Smooth muscle cell (in vitro differentiated cells): ENCODE results near the gene FARS2. TPM values are rescaled to one million over a fixed set of nuclear protein-coding genes. Genes with fewer than 3 reads are reported as not detected.

Experiments used
- DNase-seq: peaks from one replicate; lab custom pipeline; 2025; ENCODE audit not compliant: unreplicated experiment; lab: John Stamatoyannopoulos, UW
- H2AFZ ChIP-seq: fragments of 200-600 bp; sonication (generic); 2 replicates; pipeline ENCODE4 v1.6.0; 2016; ENCODE audit warnings: antibody characterized with exemption, low read depth, mild to moderate bottlenecking
- H3F3A ChIP-seq: fragments of 200-600 bp; sonication (generic); 2 replicates; pipeline ENCODE4 v1.6.0; 2017; ENCODE audit warnings: antibody characterized with exemption, low read depth
- H3K27ac ChIP-seq: fragments of 200-600 bp; sonication (generic); 2 replicates; pipeline ENCODE4 v1.5.1; 2016; ENCODE audit warnings: low read depth, mild to moderate bottlenecking
- H3K27me3 ChIP-seq: fragments of 200-600 bp; sonication (generic); 2 replicates; pipeline ENCODE4 v1.6.1; 2016; ENCODE audit warnings: low read depth, mild to moderate bottlenecking
- H3K36me3 ChIP-seq: fragments of 200-600 bp; sonication (generic); 2 replicates; pipeline ENCODE4 v1.5.1; 2016; ENCODE audit warnings: low read depth
- H3K4me1 ChIP-seq: fragments of 200-600 bp; sonication (generic); 2 replicates; pipeline ENCODE4 v1.5.1; 2016; ENCODE audit warnings: low read depth
- H3K4me2 ChIP-seq: fragments of 200-600 bp; sonication (generic); 2 replicates; pipeline ENCODE4 v1.6.0; 2016; ENCODE audit warnings: mild to moderate bottlenecking
- H3K4me3 ChIP-seq: fragments of 200-600 bp; sonication (generic); 2 replicates; pipeline ENCODE4 v1.5.1; 2016; ENCODE audit warnings: mild to moderate bottlenecking
- H3K79me2 ChIP-seq: fragments of 200-600 bp; sonication (generic); 2 replicates; pipeline ENCODE4 v1.6.0; 2016; ENCODE audit warnings: low read depth, mild to moderate bottlenecking
- H3K9ac ChIP-seq: fragments of 200-600 bp; sonication (generic); 2 replicates; pipeline ENCODE4 v1.6.0; 2016; ENCODE audit warnings: low read depth
- H3K9me3 ChIP-seq: fragments of 200-600 bp; sonication (generic); replicated peaks from 2 replicates; pipeline ENCODE4 v1.5.1; 2016; ENCODE audit warnings: low read depth
- H4K20me1 ChIP-seq: fragments of 200-600 bp; sonication (generic); 2 replicates; pipeline ENCODE4 v1.6.0; 2016; ENCODE audit warnings: low read depth
- CTCF ChIP-seq: fragments of 200-600 bp; sonication (generic); IDR thresholded peaks from 2 replicates; pipeline ENCODE4 v1.5.1; 2017; ENCODE audit warnings: borderline replicate concordance, mild to moderate bottlenecking, antibody characterized with exemption; ENCODE audit not compliant: insufficient read depth, poor library complexity, severe bottlenecking
- WGBS: methylation state at CpG from one replicate; pipeline ENCODE4 v1.1.7; 2016; ENCODE audit warnings: low lambda C conversion rate; 5-methylcytosine and 5-hydroxymethylcytosine counted together
- polyA plus RNA-seq: library from polyadenylated mRNA; unstranded; fragments of >200 nt; fragmentation: Nextera tagmentation; extraction: Ambion mirVana; gene quantifications from 2 replicates; pipeline ENCODE4 v1.2.1, GENCODE V29; 2016
- total RNA-seq: library from RNA; depleted of rRNA; stranded (reverse); fragments of >200 nt; gene quantifications from 2 replicates; pipeline ENCODE4 v1.2.3, GENCODE V29; 2014

The FARS2 gene
- total and polyA plus RNA-seq, 2 experiments from 2014 or later: 9.6 to 13.2 TPM

- Histone ChIP-seq H3K4me3 (no peak overlapping the region), H3K79me2 (peaks cover 8% of the 10 kb centered on the region), H3K27me3 (no peaks in the 10 kb centered on the region), H3K4me2 (no peak overlapping the region), H3K27ac (no peak overlapping the region), H3K9ac (no peak overlapping the region), H3F3A (no peaks in the 10 kb centered on the region), H3K9me3 (no peaks in the 10 kb centered on the region), H2AFZ (no peak overlapping the region), H3K36me3 (no peaks in the 10 kb centered on the region), H3K4me1 (no peaks in the 10 kb centered on the region), H4K20me1 (peaks cover 23% of the 10 kb centered on the region)
- 59% methylated on average over 3 of the region's 3 CpGs for WGBS
- TF ChIP-seq CTCF: no peak
- DNase-seq: no peak
Measured at GRCh38 chr6:5339786-5340185, 78.5 kb downstream of the FARS2 start.

- no peaks in the 10 kb centered on the region for H3K9me3 ChIP-seq
- no peaks in the 10 kb centered on the region for H3K4me1 ChIP-seq
- H3F3A ChIP-seq: no peaks in the 10 kb centered on the region
- TF ChIP-seq CTCF: no peak
- no peak for DNase-seq
- H3K27ac ChIP-seq: no peak overlapping the region
- H3K79me2 ChIP-seq: peaks cover 8% of the 10 kb centered on the region
- no peaks in the 10 kb centered on the region for H3K27me3 ChIP-seq
- H3K4me3 ChIP-seq: no peak overlapping the region
- H4K20me1 ChIP-seq: peaks cover 19% of the 10 kb centered on the region
- no peaks in the 10 kb centered on the region for H3K36me3 ChIP-seq
- H2AFZ ChIP-seq: no peak overlapping the region
- H3K9ac ChIP-seq: no peak overlapping the region
- no peak overlapping the region for H3K4me2 ChIP-seq
Measured at GRCh38 chr6:5341845-5342244, 80.5 kb downstream of the FARS2 start.

- peaks cover 11% of the 10 kb centered on the region for H4K20me1 ChIP-seq
- H3K27me3 ChIP-seq: no peaks in the 10 kb centered on the region
- H3K9ac ChIP-seq: no peak overlapping the region
- no peak overlapping the region for H3K4me2 ChIP-seq
- no peaks in the 10 kb centered on the region for H3K9me3 ChIP-seq
- 87% methylated on average over 11 of the region's 11 CpGs for WGBS
- no peak overlapping the region for H2AFZ ChIP-seq
- H3K36me3 ChIP-seq: no peaks in the 10 kb centered on the region
- H3K79me2 ChIP-seq: peaks cover 8% of the 10 kb centered on the region
- no peak overlapping the region for H3K27ac ChIP-seq
- no peaks in the 10 kb centered on the region for H3F3A ChIP-seq
- DNase-seq: no peak
- no peak overlapping the region for H3K4me3 ChIP-seq
- no peaks in the 10 kb centered on the region for H3K4me1 ChIP-seq
- TF ChIP-seq CTCF: no peak
Measured at GRCh38 chr6:5343998-5344397, 82.7 kb downstream of the FARS2 start.

- H3K9me3 ChIP-seq: no peaks in the 10 kb centered on the region
- whole genome bisulfite sequencing: 95% methylated on average over 6 of the region's 6 CpGs
Measured at GRCh38 chr6:5345324-5345723, 84.0 kb downstream of the FARS2 start.

More at GRCh38 chr6:5345324-5345723, 84.0 kb downstream of the FARS2 start:
- Histone ChIP-seq H4K20me1 (peaks cover 8% of the 10 kb centered on the region), H3K4me1 (no peaks in the 10 kb centered on the region), H3K27me3 (no peaks in the 10 kb centered on the region), H2AFZ (no peak overlapping the region), H3K36me3 (no peaks in the 10 kb centered on the region), H3K4me2 (no peak overlapping the region), H3K9ac (no peak overlapping the region), H3K27ac (no peak overlapping the region), H3K79me2 (peaks cover 8% of the 10 kb centered on the region), H3F3A (no peaks in the 10 kb centered on the region), H3K4me3 (no peak overlapping the region)
- no peak for TF ChIP-seq CTCF
- DNase-seq: no peak
